Amniotic epithelial cell (primary cell): ENCODE data around the gene DNAJC6.
"Not testable (repeated sequence)": the region's sequence is repeated elsewhere in the genome, so short reads cannot be mapped to it uniquely, and the experiment has no call there.

Experiments used
- DNase-seq: peaks from one replicate; pipeline ENCODE4 v3.0.0-alpha.2; 2010; ENCODE audit warnings: low read depth

Gene DNAJC6

GRCh38 chr1:65431111-65431705 is 121.9 kb downstream of the DNAJC6 start:
- DNase-seq = peak; percentile 64

- DNase-seq = no peak
Observed at GRCh38 chr1:65432918-65433317, 123.6 kb downstream of the DNAJC6 start.

GRCh38 chr1:65434255-65434654 is 124.9 kb downstream of the DNAJC6 start:
- no peak for DNase-seq

GRCh38 chr1:65434760-65435159 is 125.4 kb downstream of the DNAJC6 start:
- DNase-seq = peak; percentile 61

GRCh38 chr1:65435987-65436386 is 126.6 kb downstream of the DNAJC6 start:
- DNase-seq = peak; percentile 76

- DNase-seq = no peak
Observed at GRCh38 chr1:65437616-65438015, 128.3 kb downstream of the DNAJC6 start.

- DNase-seq = no peak
Observed at GRCh38 chr1:65440322-65440900, 131.1 kb downstream of the DNAJC6 start.

GRCh38 chr1:65440915-65441314 is 131.6 kb downstream of the DNAJC6 start:
- DNase-seq = peak; percentile 78

- DNase-seq = no peak
Observed at GRCh38 chr1:65441464-65441863, 132.1 kb downstream of the DNAJC6 start.

GRCh38 chr1:65442442-65442841 is 133.1 kb downstream of the DNAJC6 start:
- DNase-seq = no peak

- DNase-seq = no peak
Observed at GRCh38 chr1:65443647-65444046, 134.3 kb downstream of the DNAJC6 start.

GRCh38 chr1:65444128-65444640 is 134.8 kb downstream of the DNAJC6 start:
- no peak for DNase-seq

GRCh38 chr1:65445837-65446236 is 136.5 kb downstream of the DNAJC6 start:
- DNase-seq = no peak

- no peak for DNase-seq
Observed at GRCh38 chr1:65449214-65449823, 140.0 kb downstream of the DNAJC6 start.

- not testable (repeated sequence) for DNase-seq
Observed at GRCh38 chr1:65455678-65456077, 146.3 kb downstream of the DNAJC6 start.

GRCh38 chr1:65456481-65456880 is 147.1 kb downstream of the DNAJC6 start:
- DNase-seq = no peak

- DNase-seq = no peak
Observed at GRCh38 chr1:65457868-65458267, 148.5 kb downstream of the DNAJC6 start.

GRCh38 chr1:65458730-65459396 is 149.5 kb downstream of the DNAJC6 start:
- no peak for DNase-seq

GRCh38 chr1:65459397-65459768 is 150.0 kb downstream of the DNAJC6 start:
- peak; percentile 50 for DNase-seq
